DOHH2 (cell line): ENCODE results near the gene SF3A2.

Experiments
- H3F3A ChIP-seq: fragments of 200-600 bp; sonication (generic), shearing (Covaris generic); 2 replicates; pipeline ENCODE4 v1.6.0; 2016; ENCODE audit warnings: antibody characterized with exemption, mild to moderate bottlenecking; ENCODE audit not compliant: control insufficient read depth, insufficient read depth
- H3K27ac ChIP-seq: fragments of 200-600 bp; sonication (generic); 2 replicates; pipeline ENCODE4 v1.5.1; 2014; ENCODE audit warnings: low read depth, mild to moderate bottlenecking, low read length, moderate library complexity
- H3K27me3 ChIP-seq: fragments of 200-600 bp; sonication (generic); 2 replicates; pipeline ENCODE4 v1.6.1; 2014; ENCODE audit warnings: mild to moderate bottlenecking, low read length, mixed read lengths; ENCODE audit not compliant: control insufficient read depth
- H3K36me3 ChIP-seq: fragments of 200-600 bp; sonication (generic); 2 replicates; pipeline ENCODE4 v1.6.1; 2014; ENCODE audit warnings: mild to moderate bottlenecking, low read length, moderate library complexity, mixed read lengths; ENCODE audit not compliant: control insufficient read depth
- H3K4me1 ChIP-seq: fragments of 200-600 bp; sonication (generic); 2 replicates; pipeline ENCODE4 v1.6.1; 2014; ENCODE audit warnings: mild to moderate bottlenecking, low read length, mixed read lengths; ENCODE audit not compliant: control insufficient read depth
- H3K4me2 ChIP-seq: fragments of 200-600 bp; sonication (generic); 2 replicates; pipeline ENCODE4 v1.6.0; 2014; ENCODE audit warnings: mild to moderate bottlenecking, low read length, moderate library complexity
- H3K4me3 ChIP-seq: fragments of 200-600 bp; sonication (generic); 2 replicates; pipeline ENCODE4 v1.5.1; 2014; ENCODE audit warnings: mild to moderate bottlenecking, low read length, mixed read lengths
- H3K79me2 ChIP-seq: fragments of 200-600 bp; sonication (generic); 2 replicates; pipeline ENCODE4 v1.6.1; 2014; ENCODE audit warnings: mild to moderate bottlenecking, low read length, mixed read lengths; ENCODE audit not compliant: control insufficient read depth
- H3K9me2 ChIP-seq: fragments of 200-600 bp; sonication (generic); replicated peaks from 2 replicates; pipeline ENCODE4 v1.6.1; 2014; ENCODE audit warnings: mild to moderate bottlenecking, low read length, mixed read lengths; ENCODE audit not compliant: control insufficient read depth
- H3K9me3 ChIP-seq: fragments of 200-600 bp; sonication (generic); 2 replicates; pipeline ENCODE4 v1.6.1; 2014; ENCODE audit warnings: antibody characterized with exemption, low read length, mixed read lengths; ENCODE audit not compliant: control insufficient read depth, insufficient read depth
- H4K20me1 ChIP-seq: fragments of 200-600 bp; sonication (generic); 2 replicates; pipeline ENCODE4 v1.6.0; 2014; ENCODE audit warnings: low read depth, mild to moderate bottlenecking, antibody characterized with exemption, low read length, moderate library complexity; ENCODE audit not compliant: control insufficient read depth, insufficient read depth
- CTCF ChIP-seq: fragments of 200-600 bp; sonication (generic); IDR thresholded peaks from one replicate; pipeline ENCODE4 v1.5.1; 2014; ENCODE audit warnings: antibody characterized with exemption, mild to moderate bottlenecking, low read depth, low read length; ENCODE audit not compliant: poor library complexity, severe bottlenecking
- EZH2phosphoT487 ChIP-seq: fragments of 200-600 bp; sonication (generic); IDR thresholded peaks from 2 replicates; pipeline ENCODE4 v1.6.1; 2017; ENCODE audit warnings: borderline replicate concordance, mild to moderate bottlenecking, antibody characterized with exemption, low read length, moderate library complexity, mixed read lengths

The SF3A2 gene

DNA sequence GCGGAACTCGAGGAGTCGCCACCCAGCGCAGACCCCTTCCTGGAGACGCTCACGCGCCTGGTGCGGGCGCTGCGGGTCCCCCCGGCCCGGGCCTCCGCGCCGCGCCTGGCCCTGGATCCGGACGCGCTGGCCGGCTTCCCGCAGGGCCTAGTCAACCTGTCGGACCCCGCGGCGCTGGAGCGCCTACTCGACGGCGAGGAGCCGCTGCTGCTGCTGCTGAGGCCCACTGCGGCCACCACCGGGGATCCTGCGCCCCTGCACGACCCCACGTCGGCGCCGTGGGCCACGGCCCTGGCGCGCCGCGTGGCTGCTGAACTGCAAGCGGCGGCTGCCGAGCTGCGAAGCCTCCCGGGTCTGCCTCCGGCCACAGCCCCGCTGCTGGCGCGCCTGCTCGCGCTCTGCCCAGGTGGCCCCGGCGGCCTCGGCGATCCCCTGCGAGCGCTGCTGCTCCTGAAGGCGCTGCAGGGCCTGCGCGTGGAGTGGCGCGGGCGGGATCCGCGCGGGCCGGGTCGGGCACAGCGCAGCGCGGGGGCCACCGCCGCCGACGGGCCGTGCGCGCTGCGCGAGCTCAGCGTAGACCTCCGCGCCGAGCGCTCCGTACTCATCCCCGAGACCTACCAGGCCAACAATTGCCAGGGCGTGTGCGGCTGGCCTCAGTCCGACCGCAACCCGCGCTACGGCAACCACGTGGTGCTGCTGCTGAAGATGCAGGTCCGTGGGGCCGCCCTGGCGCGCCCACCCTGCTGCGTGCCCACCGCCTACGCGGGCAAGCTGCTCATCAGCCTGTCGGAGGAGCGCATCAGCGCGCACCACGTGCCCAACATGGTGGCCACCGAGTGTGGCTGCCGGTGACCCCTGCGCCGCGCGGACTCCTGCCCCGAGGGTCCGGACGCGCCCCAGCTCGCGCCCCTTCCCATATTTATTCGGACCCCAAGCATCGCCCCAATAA, 14.8 kb downstream of the SF3A2 start:
- H4K20me1 ChIP-seq, result no peaks in the 10 kb centered on the region
- H3K9me3 ChIP-seq, result no peaks in the 10 kb centered on the region
- no peak overlapping the region for H3K4me2 ChIP-seq
- no peak for TF ChIP-seq EZH2phosphoT487
- TF ChIP-seq CTCF, result no peak
- H3K4me3 ChIP-seq, result no peak overlapping the region
- peaks cover 11% of the 10 kb centered on the region for H3F3A ChIP-seq
- no peaks in the 10 kb centered on the region for H3K9me2 ChIP-seq
- H3K27me3 ChIP-seq, result no peaks in the 10 kb centered on the region
- peaks cover 33% of the 10 kb centered on the region for H3K4me1 ChIP-seq
- peaks cover 33% of the 10 kb centered on the region for H3K36me3 ChIP-seq
- no peaks in the 10 kb centered on the region for H3K79me2 ChIP-seq
- no peak overlapping the region for H3K27ac ChIP-seq

- TF ChIP-seq EZH2phosphoT487 (no peak), CTCF (no peak)
- H3K36me3 ChIP-seq, result peaks cover 25% of the 10 kb centered on the region
- peak overlapping the region; percentile 30; the same call in 1 of the 2 replicates for H3K4me3 ChIP-seq
- H3K9me2 ChIP-seq, result no peaks in the 10 kb centered on the region
- H3K79me2 ChIP-seq, result peaks cover 4% of the 10 kb centered on the region
- peaks cover 11% of the 10 kb centered on the region for H3F3A ChIP-seq
- peaks cover 42% of the 10 kb centered on the region for H3K4me1 ChIP-seq
- H4K20me1 ChIP-seq, result no peaks in the 10 kb centered on the region
- peak overlapping the region; percentile 65 for H3K4me2 ChIP-seq
- H3K27me3 ChIP-seq, result no peaks in the 10 kb centered on the region
- no peak overlapping the region for H3K27ac ChIP-seq
- H3K9me3 ChIP-seq, result no peaks in the 10 kb centered on the region
Measured at GRCh38 chr19:2252055-2252796, 15.6 kb downstream of the SF3A2 start.

GRCh38 chr19:2252797-2253105, 16.1 kb downstream of the SF3A2 start:
- Histone ChIP-seq H3K27me3 (no peaks in the 10 kb centered on the region), H3F3A (peaks cover 13% of the 10 kb centered on the region), H3K9me2 (no peaks in the 10 kb centered on the region), H3K4me1 (peaks cover 47% of the 10 kb centered on the region), H3K4me3 (peak overlapping the region; percentile 30), H3K36me3 (peaks cover 19% of the 10 kb centered on the region; the same call in 1 of the 2 replicates), H4K20me1 (no peaks in the 10 kb centered on the region), H3K4me2 (peak overlapping the region; percentile 65), H3K79me2 (peaks cover 4% of the 10 kb centered on the region), H3K9me3 (no peaks in the 10 kb centered on the region), H3K27ac (no peak overlapping the region)
- TF ChIP-seq EZH2phosphoT487 (no peak), CTCF (no peak)
